SK-N-MC (cell line): ENCODE data around the gene FNDC3A.
"Not testable (repeated sequence)": the region's sequence is repeated elsewhere in the genome, so short reads cannot be mapped to it uniquely, and the experiment has no call there.

ENCODE experiments used
- DNase-seq: peaks from one replicate; pipeline ENCODE4 v3.0.0-alpha.2; 2011; ENCODE audit warnings: low read depth, low spot score
- H3K27ac ChIP-seq: fragments of 200-600 bp; sonication (generic); 2 replicates; pipeline ENCODE4 v1.5.1; 2016; ENCODE audit warnings: mixed run types
- H3K36me3 ChIP-seq: fragments of 200-600 bp; sonication (generic); 2 replicates; pipeline ENCODE4 v1.6.1; 2017; ENCODE audit warnings: antibody characterized with exemption, low read length, mixed read lengths; ENCODE audit not compliant: insufficient read depth
- H3K4me3 ChIP-seq: fragments of 200-600 bp; sonication (generic); 2 replicates; pipeline ENCODE4 v1.5.1; 2016
- H3K9ac ChIP-seq: fragments of 200-600 bp; sonication (generic); 2 replicates; pipeline ENCODE4 v1.8.0; 2017; ENCODE audit warnings: mixed run types, mixed read lengths; ENCODE audit not compliant: insufficient read length
- H3K9me3 ChIP-seq: fragments of 200-600 bp; sonication (generic); 2 replicates; pipeline ENCODE4 v1.6.1; 2017; ENCODE audit warnings: low read depth, mild to moderate bottlenecking, antibody characterized with exemption, low read length, moderate library complexity, mixed read lengths
- EZH2 ChIP-seq: fragments of 200-600 bp; sonication (generic); IDR thresholded peaks from one replicate; pipeline ENCODE4 v1.6.1; 2017; ENCODE audit warnings: antibody characterized with exemption
- FOXP2 ChIP-seq: optimal IDR thresholded peaks from 2 replicates; pipeline ENCODE3; 2011; ENCODE audit warnings: mild to moderate bottlenecking, moderate library complexity; ENCODE audit not compliant: insufficient read depth; ENCODE audit errors: extremely low read length, control extremely low read depth
- POLR2AphosphoS5 ChIP-seq: IDR thresholded peaks from 2 replicates; pipeline ENCODE4 v1.6.1; 2012; ENCODE audit warnings: mild to moderate bottlenecking, low read depth, low read length, borderline replicate concordance

Gene FNDC3A

DNA sequence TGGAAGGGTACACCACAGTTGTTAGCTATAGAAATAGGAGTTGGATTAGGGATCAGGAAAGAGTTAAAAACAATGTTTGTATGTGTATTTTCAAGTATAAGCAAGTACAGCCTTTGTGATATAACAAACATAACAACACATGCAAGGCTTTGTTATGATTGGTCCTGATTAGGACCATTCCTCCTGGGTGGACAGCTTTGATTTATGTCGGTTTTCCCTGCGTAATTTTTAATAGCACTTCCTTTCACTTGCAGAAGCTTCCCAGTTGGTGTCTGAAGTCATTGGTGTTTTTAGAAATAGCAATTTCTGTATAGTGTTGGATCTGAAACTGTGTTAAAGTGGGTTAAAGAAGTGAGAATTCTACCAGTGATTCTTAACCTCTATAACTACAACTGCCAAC lies 10.0 kb downstream of the FNDC3A start:
- TF ChIP-seq POLR2AphosphoS5 (no peak), FOXP2 (no peak), EZH2 (no peak)
- H3K9ac ChIP-seq = no peak overlapping the region
- H3K4me3 ChIP-seq = no peak overlapping the region
- no peaks in the 10 kb centered on the region; the same call in 1 of the 2 replicates for H3K9me3 ChIP-seq
- no peak overlapping the region for H3K27ac ChIP-seq
- no peak for DNase-seq
- no peaks in the 10 kb centered on the region for H3K36me3 ChIP-seq

DNA sequence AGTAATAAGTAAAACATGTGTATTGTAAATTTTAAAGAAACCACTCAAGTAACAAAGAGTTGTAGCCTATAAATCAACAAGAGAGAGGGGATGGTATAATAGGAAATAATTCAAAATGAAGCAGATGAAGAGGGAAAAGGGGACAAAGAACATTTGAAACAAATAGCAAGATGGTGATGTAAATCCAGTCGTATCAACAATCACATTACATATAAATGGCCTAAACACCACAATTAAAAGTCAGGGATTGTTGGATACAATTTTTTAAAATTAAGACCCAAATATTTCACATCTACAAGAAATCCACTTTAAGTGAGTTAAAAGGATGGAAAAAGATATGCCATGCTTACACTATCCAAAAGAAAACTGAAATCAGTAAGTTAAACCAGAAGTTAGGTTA lies 15.2 kb downstream of the FNDC3A start:
- H3K27ac ChIP-seq = no peak overlapping the region
- H3K4me3 ChIP-seq = no peak overlapping the region
- TF ChIP-seq EZH2 (no peak), POLR2AphosphoS5 (no peak), FOXP2 (no peak)
- no peaks in the 10 kb centered on the region; the same call in 1 of the 2 replicates for H3K9me3 ChIP-seq
- H3K36me3 ChIP-seq = peaks cover 6% of the 10 kb centered on the region
- no peak overlapping the region for H3K9ac ChIP-seq
- no peak for DNase-seq

DNA sequence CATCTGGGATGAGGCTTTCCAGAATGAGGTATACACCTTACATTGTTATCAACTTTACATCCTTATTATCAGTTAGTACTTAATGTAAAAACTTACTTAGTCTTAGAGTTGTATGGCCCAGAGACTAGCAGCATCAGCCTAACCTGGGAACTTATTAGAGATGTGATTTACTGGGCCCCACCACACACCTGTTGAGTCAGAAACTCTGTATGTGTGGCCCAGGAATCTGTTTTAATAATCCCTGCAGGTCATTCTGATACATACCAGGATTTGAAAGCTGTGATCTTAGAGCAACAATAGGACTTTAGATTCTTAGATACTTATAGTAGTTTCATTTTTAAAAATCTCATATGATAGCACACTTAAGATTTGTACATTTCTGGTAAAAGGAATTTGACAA lies 17.4 kb downstream of the FNDC3A start:
- H3K9ac ChIP-seq = no peak overlapping the region
- no peaks in the 10 kb centered on the region; the same call in 1 of the 2 replicates for H3K9me3 ChIP-seq

DNA sequence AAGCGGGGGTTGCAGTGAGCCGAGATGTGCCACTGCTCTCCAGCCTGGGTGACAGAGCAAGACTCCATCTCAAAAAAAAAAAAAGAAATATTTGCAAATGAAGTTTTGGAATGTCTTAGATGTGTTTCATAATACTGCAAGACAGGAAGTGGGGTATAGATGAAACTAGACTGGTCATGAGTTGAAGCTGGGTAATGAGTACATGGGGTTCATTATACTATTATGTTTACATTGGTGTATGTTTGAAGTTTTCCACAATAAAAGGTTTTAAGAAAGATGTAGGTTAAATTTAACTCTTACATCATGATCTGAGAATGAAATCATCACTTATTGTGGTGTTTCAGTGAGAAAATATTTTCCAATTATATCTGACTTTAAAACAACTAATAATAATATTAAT lies 19.0 kb downstream of the FNDC3A start:
- no peak overlapping the region for H3K9ac ChIP-seq
- H3K36me3 ChIP-seq = peaks cover 6% of the 10 kb centered on the region
- DNase-seq = no peak
- no peak overlapping the region for H3K27ac ChIP-seq
- no peaks in the 10 kb centered on the region; the same call in 1 of the 2 replicates for H3K9me3 ChIP-seq
- no peak overlapping the region for H3K4me3 ChIP-seq
- no peak for TF ChIP-seq POLR2AphosphoS5
- no peak for TF ChIP-seq EZH2
- no peak for TF ChIP-seq FOXP2

More for the DNA sequence above, 17.4 kb downstream of the FNDC3A start:
- Histone ChIP-seq H3K4me3 (no peak overlapping the region), H3K36me3 (peaks cover 6% of the 10 kb centered on the region), H3K27ac (no peak overlapping the region)
- TF ChIP-seq EZH2 (no peak), POLR2AphosphoS5 (no peak), FOXP2 (no peak)
- DNase-seq = no peak

DNA sequence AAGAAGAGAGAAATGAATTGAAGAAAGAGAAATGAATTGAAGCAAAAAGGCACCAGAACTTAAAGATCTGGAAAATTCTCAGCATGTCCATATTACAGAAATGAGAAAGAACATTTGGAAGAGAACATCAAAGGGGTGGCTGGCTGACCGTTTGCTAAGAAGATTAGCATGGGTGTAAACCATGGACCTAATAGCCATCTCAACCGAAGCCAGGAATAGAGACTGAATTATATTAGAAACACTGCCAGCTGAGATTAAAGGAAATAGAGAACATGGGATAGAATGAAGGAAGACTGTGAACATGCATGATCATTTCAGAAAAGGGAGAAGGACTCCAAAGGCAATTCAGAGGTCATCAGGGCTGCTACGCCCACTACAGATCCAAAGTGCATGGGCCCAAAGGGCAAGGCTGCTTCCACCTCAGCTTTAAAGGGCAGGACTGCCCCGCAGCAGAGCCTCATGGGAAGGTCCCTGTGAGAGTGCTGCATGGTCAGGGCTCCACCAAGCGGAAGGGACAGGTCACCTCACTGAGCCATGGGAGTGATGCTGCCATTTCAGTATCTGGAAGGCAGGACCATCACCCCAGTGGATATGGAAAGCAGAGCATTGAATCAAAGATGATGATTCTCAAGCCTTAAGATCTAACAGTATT lies 23.1 kb downstream of the FNDC3A start:
- Histone ChIP-seq H3K9me3 (peaks cover 4% of the 10 kb centered on the region; the same call in 1 of the 2 replicates), H3K4me3 (no peak overlapping the region), H3K27ac (no peak overlapping the region), H3K9ac (no peak overlapping the region), H3K36me3 (no peaks in the 10 kb centered on the region)
- no peak for TF ChIP-seq FOXP2
- no peak for TF ChIP-seq EZH2
- TF ChIP-seq POLR2AphosphoS5 = no peak
- no peak for DNase-seq

DNA sequence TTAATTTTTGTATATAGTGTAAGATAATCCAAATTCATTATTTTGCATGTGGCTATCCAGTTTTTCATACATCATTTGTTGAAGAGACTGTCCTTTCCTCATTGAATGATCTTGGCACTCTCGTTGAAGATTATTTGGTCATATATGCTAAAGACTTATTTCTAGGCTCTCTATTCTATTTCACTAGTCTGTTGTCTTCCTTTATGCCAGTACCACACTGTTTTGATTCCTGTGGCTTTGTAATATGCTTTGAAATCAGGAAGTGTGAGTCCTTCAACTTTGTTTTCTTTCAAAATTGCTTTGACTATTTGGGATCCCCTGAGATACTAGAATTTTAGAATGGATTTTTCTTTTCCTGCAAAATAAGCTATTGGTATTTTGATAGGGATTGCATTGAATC lies 24.5 kb downstream of the FNDC3A start:
- Histone ChIP-seq H3K9ac (no peak overlapping the region), H3K9me3 (peaks cover 4% of the 10 kb centered on the region; the same call in 1 of the 2 replicates), H3K27ac (no peak overlapping the region), H3K4me3 (no peak overlapping the region), H3K36me3 (no peaks in the 10 kb centered on the region)
- TF ChIP-seq EZH2 (no peak), FOXP2 (no peak), POLR2AphosphoS5 (no peak)
- DNase-seq = no peak

DNA sequence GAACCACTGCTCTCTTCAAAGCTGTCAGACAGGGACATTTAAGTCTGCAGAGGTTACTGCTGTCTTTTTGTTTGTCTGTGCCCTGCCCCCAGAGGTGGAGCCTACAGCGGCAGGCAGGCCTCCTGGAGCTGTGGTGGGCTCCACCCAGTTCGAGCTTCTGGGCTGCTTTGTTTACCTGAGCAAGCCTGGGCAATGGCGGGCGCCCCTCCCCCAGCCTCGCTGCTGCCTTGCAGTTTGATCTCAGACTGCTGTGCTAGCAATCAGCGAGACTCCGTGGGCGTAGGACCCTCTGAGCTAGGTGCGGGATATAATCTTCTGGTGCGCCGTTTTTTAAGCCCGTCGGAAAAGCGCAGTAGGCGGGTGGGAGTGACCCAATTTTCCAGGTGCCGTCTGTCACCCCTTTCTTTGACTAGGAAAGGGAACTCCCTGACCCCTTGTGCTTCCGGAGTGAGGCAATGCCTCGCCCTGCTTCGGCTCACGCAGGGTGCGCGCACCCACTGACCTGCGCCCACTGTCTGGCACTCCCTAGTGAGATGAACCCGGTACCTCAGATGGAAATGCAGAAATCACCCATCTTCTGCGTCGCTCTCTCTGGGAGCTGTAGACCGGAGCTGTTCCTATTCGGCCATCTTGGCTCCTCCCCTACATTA lies 43.4 kb downstream of the FNDC3A start:
- not testable (repeated sequence) for H3K4me3 ChIP-seq, DNase-seq, H3K9ac ChIP-seq, H3K27ac ChIP-seq, H3K36me3 ChIP-seq, H3K9me3 ChIP-seq

DNA sequence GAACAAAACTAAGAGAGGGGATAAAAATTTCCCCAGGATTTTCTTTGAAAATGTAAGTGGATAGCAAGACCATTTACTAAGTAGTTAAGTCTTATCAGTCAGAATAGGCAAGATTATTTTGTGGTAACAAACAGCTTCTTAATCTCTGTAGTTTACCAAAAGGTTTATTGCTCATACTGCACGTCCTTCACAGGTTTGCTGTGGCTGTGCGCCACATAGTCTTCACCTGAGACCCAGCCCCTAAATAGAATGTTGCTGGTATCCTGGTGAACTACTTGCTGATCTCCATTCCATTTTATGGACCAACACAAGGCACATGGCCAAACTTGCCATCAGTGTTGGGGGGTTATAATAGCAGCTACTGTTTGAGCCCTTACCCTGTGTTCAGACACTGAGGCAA lies 44.6 kb downstream of the FNDC3A start:
- no peak for TF ChIP-seq POLR2AphosphoS5
- no peak for TF ChIP-seq FOXP2
- no peak for TF ChIP-seq EZH2
- no peak overlapping the region for H3K4me3 ChIP-seq
- H3K9ac ChIP-seq = no peak overlapping the region
- H3K27ac ChIP-seq = no peak overlapping the region
- DNase-seq = no peak
- peaks cover 5% of the 10 kb centered on the region for H3K36me3 ChIP-seq
- no peaks in the 10 kb centered on the region for H3K9me3 ChIP-seq
